ENCODE measurements around the gene PDSS2. TPM values are rescaled to one million over a fixed set of nuclear protein-coding genes. Genes with fewer than 3 reads are reported as not detected.
"Not testable (repeated sequence)": the region's sequence is repeated elsewhere in the genome, so short reads cannot be mapped to it uniquely, and the experiment has no call there.

Gene PDSS2
- total and polyA plus RNA-seq, 12 donors = 6.4 to 39.8 (median 27.6) TPM

- Histone ChIP-seq H3K4me1 (replicated peaks in 1 of 2) (no peaks in the 10 kb centered on the region), H3K36me3 (replicated peaks in 1 of 2) (no peaks in the 10 kb centered on the region), H3K27me3 (no peaks in the 10 kb centered on the region), H3K9me3 (replicated peaks in 1 of 3) (no peaks in the 10 kb centered on the region), H3K27ac (no peak overlapping the region), H3K4me3 (no peak overlapping the region)
- TF ChIP-seq POLR2A (IDR thresholded peaks at IDR 0.05) = no peak
- TF ChIP-seq, protein P1, sequence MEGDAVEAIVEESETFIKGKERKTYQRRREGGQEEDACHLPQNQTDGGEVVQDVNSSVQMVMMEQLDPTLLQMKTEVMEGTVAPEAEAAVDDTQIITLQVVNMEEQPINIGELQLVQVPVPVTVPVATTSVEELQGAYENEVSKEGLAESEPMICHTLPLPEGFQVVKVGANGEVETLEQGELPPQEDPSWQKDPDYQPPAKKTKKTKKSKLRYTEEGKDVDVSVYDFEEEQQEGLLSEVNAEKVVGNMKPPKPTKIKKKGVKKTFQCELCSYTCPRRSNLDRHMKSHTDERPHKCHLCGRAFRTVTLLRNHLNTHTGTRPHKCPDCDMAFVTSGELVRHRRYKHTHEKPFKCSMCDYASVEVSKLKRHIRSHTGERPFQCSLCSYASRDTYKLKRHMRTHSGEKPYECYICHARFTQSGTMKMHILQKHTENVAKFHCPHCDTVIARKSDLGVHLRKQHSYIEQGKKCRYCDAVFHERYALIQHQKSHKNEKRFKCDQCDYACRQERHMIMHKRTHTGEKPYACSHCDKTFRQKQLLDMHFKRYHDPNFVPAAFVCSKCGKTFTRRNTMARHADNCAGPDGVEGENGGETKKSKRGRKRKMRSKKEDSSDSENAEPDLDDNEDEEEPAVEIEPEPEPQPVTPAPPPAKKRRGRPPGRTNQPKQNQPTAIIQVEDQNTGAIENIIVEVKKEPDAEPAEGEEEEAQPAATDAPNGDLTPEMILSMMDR (IDR thresholded peaks at IDR 0.05) = no peak
- WGBS, 4 donors = 36 to 63% (median 55%) methylated on average over 1 of the region's 1 CpG
- intact Hi-C loops (cut with DNase I) = no loop called here
- DNase-seq = no peak
These were observed 174.6 kb downstream of the PDSS2 start for GRCh38 chr6:107284805-107285204.

DNA sequence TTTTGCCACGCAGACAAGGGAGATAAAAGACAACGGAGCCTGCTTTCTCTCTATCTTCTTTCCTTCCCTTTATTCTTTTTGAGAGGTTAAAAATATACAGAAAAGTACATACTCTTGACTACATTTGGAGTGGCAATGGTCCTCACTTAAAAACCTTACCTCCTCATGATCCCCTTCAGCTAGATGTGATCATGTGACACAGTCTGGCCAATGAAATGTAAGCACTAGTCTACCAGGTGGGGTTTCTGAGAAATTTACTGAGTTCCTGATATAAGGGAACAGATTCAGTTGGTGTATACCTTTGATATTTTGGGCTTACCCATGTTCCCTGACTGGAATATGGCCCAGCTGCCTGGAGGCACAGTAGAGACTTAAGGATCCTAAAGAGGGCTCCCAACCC, 178.6 kb downstream of the PDSS2 start:
- Histone ChIP-seq H3K27me3 (no peaks in the 10 kb centered on the region), H3K27ac (no peak overlapping the region), H3K36me3 (replicated peaks in 1 of 2) (no peaks in the 10 kb centered on the region), H3K4me3 (no peak overlapping the region), H3K4me1 (replicated peaks in 1 of 2) (no peaks in the 10 kb centered on the region), H3K9me3 (replicated peaks in 1 of 3) (no peaks in the 10 kb centered on the region)
- no peak for DNase-seq
- TF ChIP-seq, protein P1 (IDR thresholded peaks at IDR 0.05) = no peak
- no peak for TF ChIP-seq POLR2A (IDR thresholded peaks at IDR 0.05)
- intact Hi-C loops (cut with DNase I) = no loop called here
- 96 to 99% (median 97%) methylated on average over 2 of the region's 2 CpGs for WGBS, 4 donors

GRCh38 chr6:107280001-107280400, 179.4 kb downstream of the PDSS2 start:
- H3K36me3 ChIP-seq (replicated peaks in 1 of 2); DNase-seq; H3K4me3 ChIP-seq; H3K27me3 ChIP-seq; intact Hi-C loops (cut with DNase I); H3K27ac ChIP-seq; H3K4me1 ChIP-seq (replicated peaks in 1 of 2); H3K9me3 ChIP-seq (replicated peaks in 1 of 3): not testable (repeated sequence)
- 91 to 98% (median 96%) methylated on average over 7 of the region's 7 CpGs for WGBS, 4 donors

GRCh38 chr6:107275330-107275865, 184.0 kb downstream of the PDSS2 start:
- WGBS, 4 donors = 78 to 100% (median 88%) methylated on average over 2 of the region's 2 CpGs
- Histone ChIP-seq H3K4me3 (no peak overlapping the region), H3K27me3 (no peaks in the 10 kb centered on the region), H3K27ac (no peak overlapping the region), H3K36me3 (replicated peaks in 1 of 2) (no peaks in the 10 kb centered on the region), H3K4me1 (replicated peaks in 1 of 2) (no peaks in the 10 kb centered on the region), H3K9me3 (replicated peaks in 1 of 3) (no peaks in the 10 kb centered on the region)
- TF ChIP-seq POLR2A (IDR thresholded peaks at IDR 0.05) = no peak
- TF ChIP-seq, protein P1 (IDR thresholded peaks at IDR 0.05) = no peak
- DNase-seq = no peak
- intact Hi-C loops (cut with DNase I) = no loop called here

DNA sequence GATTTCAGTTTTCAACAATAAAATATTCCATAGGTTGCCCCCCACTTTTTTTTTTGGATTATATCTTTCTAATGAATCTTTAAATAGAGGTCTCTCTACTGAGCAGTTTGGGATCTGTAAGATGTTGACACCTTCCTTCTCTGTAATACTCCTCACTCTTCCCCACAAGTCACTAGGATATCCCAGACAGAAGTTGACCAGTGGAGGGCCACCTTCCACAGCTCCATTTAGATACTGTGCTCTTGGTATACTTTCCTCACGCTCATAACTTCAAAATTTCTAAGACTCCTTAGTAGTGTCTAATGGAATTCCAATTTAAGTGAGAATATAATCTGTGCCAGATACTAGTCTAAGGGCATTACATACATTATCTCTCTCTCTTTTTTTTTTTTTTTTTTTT, 185.1 kb downstream of the PDSS2 start:
- no peaks in the 10 kb centered on the region for H3K9me3 ChIP-seq (replicated peaks in 1 of 3)
- H3K36me3 ChIP-seq (replicated peaks in 1 of 2) = no peaks in the 10 kb centered on the region
- no peak for DNase-seq
- no peak overlapping the region for H3K27ac ChIP-seq
- no peak overlapping the region for H3K4me3 ChIP-seq
- no peaks in the 10 kb centered on the region for H3K27me3 ChIP-seq
- no peaks in the 10 kb centered on the region for H3K4me1 ChIP-seq (replicated peaks in 1 of 2)
- 90 to 93% (median 93%) methylated on average over 1 of the region's 1 CpG for WGBS, 4 donors
- intact Hi-C loops (cut with DNase I) = no loop called here
- TF ChIP-seq, protein P1 (IDR thresholded peaks at IDR 0.05) = no peak
- no peak for TF ChIP-seq POLR2A (IDR thresholded peaks at IDR 0.05)
